GM10266 (cell line): ENCODE data around the gene PEX6.

Source experiments
- DNase-seq: peaks from one replicate; pipeline ENCODE4 v3.0.0; 2012; ENCODE audit errors: extremely low spot score
- CTCF ChIP-seq: IDR thresholded peaks from 2 replicates; pipeline ENCODE4 v1.5.1; 2012; ENCODE audit warnings: mild to moderate bottlenecking, low read depth; ENCODE audit not compliant: control insufficient read depth, insufficient read depth; ENCODE audit errors: missing control alignments

Gene PEX6

GRCh38 chr6:42996513-42996912 lies 17.5 kb upstream of the PEX6 start:
- no peak for DNase-seq
- no peak for TF ChIP-seq CTCF

GRCh38 chr6:42993445-42993844 lies 14.5 kb upstream of the PEX6 start:
- DNase-seq = no peak
- no peak for TF ChIP-seq CTCF

- DNase-seq = no peak
- no peak for TF ChIP-seq CTCF
These were observed 10.9 kb upstream of the PEX6 start for GRCh38 chr6:42989923-42990322.

GRCh38 chr6:42988486-42989020 lies 9.6 kb upstream of the PEX6 start:
- TF ChIP-seq CTCF = no peak
- DNase-seq = no peak

- no peak for TF ChIP-seq CTCF
- no peak for DNase-seq
These were observed 8.8 kb upstream of the PEX6 start for GRCh38 chr6:42987533-42988451.

- no peak for DNase-seq
- no peak for TF ChIP-seq CTCF
These were observed 6.0 kb upstream of the PEX6 start for GRCh38 chr6:42984924-42985475.
